BE2C (cell line): Measurements from ENCODE around the gene PRR19. TPM values are rescaled to one million over a fixed set of nuclear protein-coding genes. Genes with fewer than 3 reads are reported as not detected.

ENCODE experiments used
- DNase-seq: peaks from one replicate; pipeline ENCODE4 v3.0.0-alpha.2; 2020
- H3K27me3 ChIP-seq: fragments of 250-450 bp; sonication (Bioruptor Pico); 2 replicates; pipeline ENCODE4 v1.5.1; 2020; ENCODE audit warnings: mild to moderate bottlenecking
- H3K36me3 ChIP-seq: fragments of 250-450 bp; sonication (Bioruptor Pico); 2 replicates; pipeline ENCODE4 v1.5.1; 2020; ENCODE audit warnings: mild to moderate bottlenecking
- H3K4me1 ChIP-seq: fragments of 250-450 bp; sonication (Bioruptor Pico); 2 replicates; pipeline ENCODE4 v1.5.1; 2020
- H3K4me3 ChIP-seq: 2 replicates; pipeline ENCODE4 v1.5.1; 2011; ENCODE audit warnings: low read depth, low read length
- H3K9me3 ChIP-seq: fragments of 250-450 bp; sonication (Bioruptor Pico); 2 replicates; pipeline ENCODE4 v1.5.1; 2020
- polyA plus RNA-seq: library from polyadenylated mRNA; unstranded; fragments of >200 nt; gene quantifications from one replicate; pipeline ENCODE4 v1.2.1, GENCODE V29; 2012; ENCODE audit warnings: low read depth, missing spikeins; ENCODE audit not compliant: insufficient read length, insufficient read depth
- TF ChIP-seq, protein P1 (sequence below): IDR thresholded peaks from 2 replicates; pipeline ENCODE4 v1.5.1; 2012; ENCODE audit warnings: mild to moderate bottlenecking, low read depth, low read length

PRR19 gene, protein sequence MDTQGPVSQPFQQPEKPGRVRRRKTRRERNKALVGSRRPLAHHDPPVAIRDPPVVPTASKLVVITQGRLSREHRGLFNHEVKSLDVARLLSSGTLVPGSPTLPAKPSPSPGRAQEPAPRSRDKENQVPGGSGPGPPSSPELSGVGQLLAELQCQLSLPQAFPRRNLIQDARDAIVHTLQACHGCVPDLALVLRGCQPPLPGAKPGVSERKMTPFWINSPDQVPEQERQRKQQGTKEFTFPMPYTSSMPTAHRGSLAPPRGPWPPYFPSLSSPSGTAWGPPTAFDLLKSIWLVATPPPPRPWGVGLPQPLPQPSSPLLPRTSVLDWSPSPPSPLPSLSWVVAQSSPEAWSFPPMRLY
- polyA plus RNA-seq = 3.1 TPM

DNA sequence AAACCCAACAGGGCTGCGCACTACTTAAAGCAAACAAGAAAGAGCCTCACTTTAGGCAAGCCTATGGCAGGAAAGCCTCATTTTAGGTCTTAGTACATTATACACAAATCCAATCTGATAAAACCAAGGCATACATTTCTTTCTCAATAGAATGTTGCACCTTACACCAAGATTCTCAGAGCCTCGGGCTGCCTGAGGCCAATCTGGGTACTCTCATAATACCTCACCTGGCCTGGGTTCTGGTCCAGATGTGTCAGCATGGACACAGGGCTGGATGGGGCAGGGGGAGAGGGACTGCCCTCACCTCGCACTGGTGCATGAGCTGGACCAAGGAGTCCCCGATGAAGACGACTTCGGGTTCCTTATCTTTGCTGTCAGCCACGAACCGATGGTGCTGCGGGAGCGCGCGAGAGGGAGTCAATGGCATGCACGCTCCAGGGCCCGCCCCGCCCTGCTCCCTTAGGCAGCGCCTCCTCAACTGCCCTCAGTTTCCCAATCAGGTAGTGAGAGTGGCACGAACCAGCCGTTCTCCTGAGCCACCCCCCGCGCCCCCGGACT is at the start of gene PRR19:
TSS of gene PRR19 (plus strand) at position 487 of the 558 bp plus-strand sequence. CDS start 7,453 bp downstream, outside the sequence.
- TF ChIP-seq, protein P1, sequence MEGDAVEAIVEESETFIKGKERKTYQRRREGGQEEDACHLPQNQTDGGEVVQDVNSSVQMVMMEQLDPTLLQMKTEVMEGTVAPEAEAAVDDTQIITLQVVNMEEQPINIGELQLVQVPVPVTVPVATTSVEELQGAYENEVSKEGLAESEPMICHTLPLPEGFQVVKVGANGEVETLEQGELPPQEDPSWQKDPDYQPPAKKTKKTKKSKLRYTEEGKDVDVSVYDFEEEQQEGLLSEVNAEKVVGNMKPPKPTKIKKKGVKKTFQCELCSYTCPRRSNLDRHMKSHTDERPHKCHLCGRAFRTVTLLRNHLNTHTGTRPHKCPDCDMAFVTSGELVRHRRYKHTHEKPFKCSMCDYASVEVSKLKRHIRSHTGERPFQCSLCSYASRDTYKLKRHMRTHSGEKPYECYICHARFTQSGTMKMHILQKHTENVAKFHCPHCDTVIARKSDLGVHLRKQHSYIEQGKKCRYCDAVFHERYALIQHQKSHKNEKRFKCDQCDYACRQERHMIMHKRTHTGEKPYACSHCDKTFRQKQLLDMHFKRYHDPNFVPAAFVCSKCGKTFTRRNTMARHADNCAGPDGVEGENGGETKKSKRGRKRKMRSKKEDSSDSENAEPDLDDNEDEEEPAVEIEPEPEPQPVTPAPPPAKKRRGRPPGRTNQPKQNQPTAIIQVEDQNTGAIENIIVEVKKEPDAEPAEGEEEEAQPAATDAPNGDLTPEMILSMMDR = no peak
- DNase-seq = no peak
- Histone ChIP-seq H3K9me3 (no peaks in the 10 kb centered on the region), H3K4me3 (peak within 1 kb of the TSS; percentile 76), H3K27me3 (no peaks in the 10 kb centered on the region), H3K36me3 (peaks cover 4% of the 10 kb centered on the region), H3K4me1 (peaks cover 13% of the 10 kb centered on the region)

DNA sequence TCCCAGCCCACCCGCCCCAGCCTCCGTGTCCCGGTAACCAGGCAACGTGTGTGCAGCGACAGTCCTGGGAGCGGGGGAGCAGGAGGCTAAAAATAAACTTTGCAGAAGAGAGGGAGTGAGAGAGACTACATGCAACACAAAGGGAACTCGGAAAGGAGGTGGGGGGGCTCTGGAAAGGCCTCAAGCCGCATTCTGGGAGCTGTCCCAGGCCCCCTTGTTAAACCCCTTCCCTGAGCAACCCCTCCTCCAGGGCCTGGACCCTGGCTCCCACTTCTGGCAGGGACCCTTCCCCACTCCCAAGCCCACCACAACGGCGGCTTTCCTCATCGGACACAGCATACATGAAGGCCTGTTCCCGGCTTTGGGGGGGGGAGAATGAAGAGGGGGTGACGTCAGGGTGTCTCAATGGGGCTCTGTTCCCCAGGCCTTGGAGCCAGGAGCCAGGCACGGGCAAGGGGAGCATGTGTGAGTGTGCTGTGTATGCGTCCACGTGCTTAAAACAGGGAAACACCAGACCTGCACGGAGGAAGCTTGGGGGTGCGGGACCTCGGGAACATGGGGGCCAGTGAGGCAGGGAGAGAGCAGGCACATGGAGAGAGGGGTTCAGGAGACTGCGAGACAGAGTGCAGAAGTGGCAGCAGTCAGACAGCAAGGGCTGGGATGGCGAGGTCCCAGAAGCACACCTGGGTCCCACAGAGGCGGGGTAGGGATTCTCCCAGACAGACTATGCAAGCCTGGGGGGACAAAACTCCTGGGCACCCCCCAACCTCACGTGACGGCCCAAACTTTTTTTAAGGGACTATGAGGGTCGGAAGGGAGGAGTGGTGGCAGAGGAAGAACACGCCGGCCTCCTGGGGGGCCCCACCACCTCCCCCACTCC is 49.3 kb upstream of the PRR19 start:
- Histone ChIP-seq H3K27me3 (no peaks in the 10 kb centered on the region), H3K4me1 (peaks cover 8% of the 10 kb centered on the region), H3K9me3 (no peaks in the 10 kb centered on the region), H3K36me3 (peaks cover 26% of the 10 kb centered on the region), H3K4me3 (peak overlapping the region; percentile 93)
- TF ChIP-seq, protein P1 = no peak
- DNase-seq = no peak

DNA sequence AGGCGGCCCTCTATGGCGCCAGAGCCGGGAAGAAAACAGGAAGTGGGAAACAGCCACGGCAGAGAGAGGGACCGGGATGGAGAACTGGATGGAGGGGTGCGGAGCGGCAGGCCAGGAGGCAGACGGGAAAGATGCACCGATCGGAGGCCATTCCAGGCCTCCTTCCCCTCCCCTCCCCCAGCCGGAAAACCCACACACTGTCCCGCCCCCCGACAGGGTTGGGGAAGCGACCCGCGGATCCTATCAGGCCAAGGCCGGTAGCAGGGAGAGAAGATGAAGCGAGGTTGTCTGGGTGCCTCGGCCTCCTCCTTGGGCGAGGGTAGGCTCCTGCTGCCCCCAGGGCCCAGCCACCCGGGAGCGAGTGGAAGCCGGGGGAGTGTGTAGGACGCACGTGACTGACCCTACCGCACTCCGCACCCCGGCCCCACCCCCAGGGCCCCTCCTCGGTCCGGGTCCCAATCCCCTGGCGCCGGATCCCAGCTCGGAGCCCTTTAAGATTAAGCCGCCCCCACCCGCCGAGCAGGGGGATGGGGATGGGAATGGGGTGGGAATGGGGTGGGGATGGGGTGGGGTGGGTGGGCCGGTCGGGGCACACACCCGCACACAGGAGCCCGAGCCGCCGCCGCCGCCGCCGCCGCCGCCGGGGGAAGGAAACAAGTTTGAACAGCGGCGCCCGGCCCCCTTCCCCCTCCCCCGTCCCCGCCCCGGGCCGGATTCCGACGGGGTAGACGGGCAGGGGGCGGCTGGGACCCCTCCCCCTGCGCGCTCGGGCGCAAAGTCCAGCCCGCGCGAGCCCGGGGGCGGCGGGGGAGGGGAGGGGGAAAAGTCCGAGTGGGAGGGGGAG is 48.5 kb upstream of the PRR19 start:
- TF ChIP-seq, protein P1 = no peak
- peak; percentile 66 for DNase-seq
- peak overlapping the region; percentile 93 for H3K4me3 ChIP-seq
- H3K9me3 ChIP-seq = no peaks in the 10 kb centered on the region
- H3K27me3 ChIP-seq = no peaks in the 10 kb centered on the region
- H3K36me3 ChIP-seq = peaks cover 26% of the 10 kb centered on the region
- H3K4me1 ChIP-seq = peaks cover 8% of the 10 kb centered on the region

DNA sequence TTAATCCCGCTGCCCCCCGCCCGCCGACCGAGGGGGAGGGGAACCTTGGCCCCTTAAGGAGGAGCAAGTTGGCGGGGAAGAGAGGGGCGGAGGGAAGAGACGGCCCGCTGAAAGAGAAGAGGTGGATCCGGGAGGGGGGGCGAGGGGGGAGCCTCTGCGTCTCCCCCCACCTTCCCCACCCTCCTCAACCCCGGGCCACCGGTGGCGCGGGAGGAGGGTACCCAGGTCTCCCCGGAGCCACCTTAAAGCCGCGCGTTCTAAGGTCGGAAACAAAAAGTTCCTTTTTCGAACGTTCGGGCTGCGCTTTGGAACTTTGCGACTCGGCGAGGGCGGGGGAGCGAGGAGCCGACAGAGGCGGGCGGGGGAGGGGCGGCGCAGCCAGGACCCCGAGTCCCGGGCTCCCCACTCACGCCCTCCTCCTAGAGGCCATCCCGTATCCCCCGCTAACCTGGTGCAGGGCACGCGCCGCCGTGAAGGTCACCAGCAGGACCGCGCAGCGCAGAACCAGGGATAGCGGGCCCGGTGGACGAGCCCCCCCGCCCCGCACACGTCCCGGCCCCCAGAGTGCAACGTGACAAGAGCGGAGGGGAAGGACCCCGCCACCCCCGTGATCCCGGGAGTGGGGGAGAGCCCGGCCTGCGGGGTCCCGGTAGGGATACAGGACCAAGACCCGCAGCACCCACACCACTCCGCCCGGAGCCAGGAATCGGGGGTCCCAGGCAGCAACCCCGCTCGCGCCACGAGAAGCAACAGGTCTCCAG is 47.7 kb upstream of the PRR19 start:
- H3K4me1 ChIP-seq = peaks cover 8% of the 10 kb centered on the region

More for the DNA sequence above, 47.7 kb upstream of the PRR19 start:
- peak; percentile 72 for DNase-seq
- TF ChIP-seq, protein P1 = no peak
- H3K9me3 ChIP-seq = no peaks in the 10 kb centered on the region
- H3K4me3 ChIP-seq = peak overlapping the region; percentile 93
- peaks cover 18% of the 10 kb centered on the region for H3K36me3 ChIP-seq
- H3K27me3 ChIP-seq = no peaks in the 10 kb centered on the region
